GM12878 (cell line): ENCODE measurements around the gene LMAN2. TPM values are rescaled to one million over a fixed set of nuclear protein-coding genes. Genes with fewer than 3 reads are reported as not detected.

Experiments used
- ELK1 ChIP-seq: IDR thresholded peaks from 2 replicates; pipeline ENCODE4 v1.6.1; 2012; ENCODE audit warnings: low read depth, low read length, improper control_type of control experiment
- EZH2 ChIP-seq: IDR thresholded peaks from 2 replicates; pipeline ENCODE4 v1.6.1; 2012; ENCODE audit warnings: low read depth, mild to moderate bottlenecking, control low read depth, inconsistent platforms, low read length, borderline replicate concordance; ENCODE audit not compliant: control insufficient read depth
- FOXK2 ChIP-seq: fragments of 450-650 bp; IDR thresholded peaks from 2 replicates; pipeline ENCODE4 v1.6.1; 2017; ENCODE audit warnings: mild to moderate bottlenecking, moderate library complexity
- GABPA ChIP-seq: IDR thresholded peaks from 2 replicates; pipeline ENCODE4 v1.6.1; 2014; ENCODE audit warnings: antibody characterized with exemption, low read depth, mild to moderate bottlenecking, inconsistent platforms
- JUNB ChIP-seq: IDR thresholded peaks from 2 replicates; pipeline ENCODE4 v1.6.1; 2016; ENCODE audit warnings: antibody characterized with exemption, mild to moderate bottlenecking
- MLLT1 ChIP-seq: fragments of 450-650 bp; IDR thresholded peaks from 2 replicates; pipeline ENCODE4 v1.6.1; 2016; ENCODE audit warnings: mild to moderate bottlenecking
- NFXL1 ChIP-seq: fragments of 450-650 bp; IDR thresholded peaks from 2 replicates; pipeline ENCODE4 v1.6.1; 2017; ENCODE audit warnings: antibody characterized with exemption, mild to moderate bottlenecking, borderline replicate concordance
- NR2C1 ChIP-seq: fragments of 450-650 bp; IDR thresholded peaks from 2 replicates; pipeline ENCODE4 v1.6.1; 2017; ENCODE audit warnings: antibody characterized with exemption, mild to moderate bottlenecking, moderate library complexity
- NR2F1 ChIP-seq: fragments of 450-650 bp; conservative IDR thresholded peaks from 2 replicates; pipeline ENCODE4 v1.6.1; 2017; ENCODE audit warnings: mild to moderate bottlenecking
- PML ChIP-seq: IDR thresholded peaks from 2 replicates; pipeline ENCODE4 v1.6.1; 2012; ENCODE audit warnings: low read length, inconsistent platforms
- RAD51 ChIP-seq: fragments of 450-650 bp; IDR thresholded peaks from 2 replicates; pipeline ENCODE4 v1.6.1; 2016; ENCODE audit warnings: moderate library complexity, mild to moderate bottlenecking, inconsistent platforms
- RB1 ChIP-seq: fragments of 450-650 bp; formaldehyde crosslinking; IDR thresholded peaks from 2 replicates; pipeline ENCODE4 v1.6.1; 2017; ENCODE audit warnings: mild to moderate bottlenecking, borderline replicate concordance
- SMC3 ChIP-seq: IDR thresholded peaks from 2 replicates; pipeline ENCODE4 v1.6.1; 2011; ENCODE audit warnings: low read length, improper control_type of control experiment, borderline replicate concordance
- SP1 ChIP-seq: IDR thresholded peaks from one replicate; pipeline ENCODE4 v1.6.1; 2011; ENCODE audit warnings: low read depth, low read length
- SPI1 ChIP-seq: IDR thresholded peaks from 2 replicates; pipeline ENCODE4 v1.6.1; 2011; ENCODE audit warnings: low read depth, mild to moderate bottlenecking, low read length, moderate library complexity, borderline replicate concordance; ENCODE audit not compliant: insufficient read depth
- YY1 ChIP-seq: IDR thresholded peaks from 2 replicates; pipeline ENCODE4 v1.6.1; 2011; ENCODE audit warnings: low read depth, mild to moderate bottlenecking, low read length
- ZBED1 ChIP-seq: IDR thresholded peaks from 2 replicates; pipeline ENCODE4 v1.6.1; 2016; ENCODE audit warnings: borderline replicate concordance
- ZNF217 ChIP-seq: fragments of 450-650 bp; IDR thresholded peaks from 2 replicates; pipeline ENCODE4 v1.6.1; 2017; ENCODE audit warnings: antibody characterized with exemption, mild to moderate bottlenecking
- ZNF384 ChIP-seq: IDR thresholded peaks from 2 replicates; pipeline ENCODE4 v1.6.1; 2012; ENCODE audit warnings: low read depth, mild to moderate bottlenecking, low read length, improper control_type of control experiment, borderline replicate concordance
- polyA plus RNA-seq, 11 experiments: library from polyadenylated mRNA; depleted of rRNA in 4 of 11; unstranded in 6 of 11; stranded (reverse) in 5 of 11; fragments of >200 nt; fragmentation: Nextera tagmentation in 4 of 11; fragmentation: Illumina TruSeq in 1 of 11; extraction: Ambion mirVana in 4 of 11; extraction: Trizol in 1 of 11; gene quantifications; 1 replicate in 1 of 11; 2 replicates in 10 of 11; pipeline versions ENCODE4 v1.2.1 to v1.2.3, GENCODE V29; 2011 to 2016; ENCODE audit warnings: inconsistent platforms in 2 of 11, missing spikeins in 2 of 11, low read depth in 1 of 11
- total RNA-seq, 4 experiments: library from RNA; depleted of rRNA in 3 of 4; stranded (reverse); fragments of >200 nt in 3 of 4; fragmentation: Illumina TruSeq in 1 of 4; extraction: Trizol in 1 of 4; gene quantifications; 2 replicates each; pipeline versions ENCODE4 v1.2.1 to v1.2.3, GENCODE V29; 2013 to 2021
- TF ChIP-seq, protein P1 (sequence below): IDR thresholded peaks from 2 replicates; pipeline ENCODE4 v1.6.1; 2012; ENCODE audit warnings: low read depth, low read length, improper control_type of control experiment
- TF ChIP-seq, protein P2 (sequence below): IDR thresholded peaks from 2 replicates; pipeline ENCODE4 v1.6.1; 2011; ENCODE audit warnings: low read depth, low read length, improper control_type of control experiment, borderline replicate concordance
- TF ChIP-seq, protein P3 (sequence below): fragments of 450-650 bp; IDR thresholded peaks from 2 replicates; pipeline ENCODE4 v1.6.1; 2016; ENCODE audit warnings: mild to moderate bottlenecking, moderate library complexity, borderline replicate concordance

Gene LMAN2
- total and polyA plus RNA-seq, 10 of the 15 experiments (the other 5 are each of a cell fraction or from before 2014, with no cell fraction given) = 2.4 to 264 (median 147) TPM

DNA sequence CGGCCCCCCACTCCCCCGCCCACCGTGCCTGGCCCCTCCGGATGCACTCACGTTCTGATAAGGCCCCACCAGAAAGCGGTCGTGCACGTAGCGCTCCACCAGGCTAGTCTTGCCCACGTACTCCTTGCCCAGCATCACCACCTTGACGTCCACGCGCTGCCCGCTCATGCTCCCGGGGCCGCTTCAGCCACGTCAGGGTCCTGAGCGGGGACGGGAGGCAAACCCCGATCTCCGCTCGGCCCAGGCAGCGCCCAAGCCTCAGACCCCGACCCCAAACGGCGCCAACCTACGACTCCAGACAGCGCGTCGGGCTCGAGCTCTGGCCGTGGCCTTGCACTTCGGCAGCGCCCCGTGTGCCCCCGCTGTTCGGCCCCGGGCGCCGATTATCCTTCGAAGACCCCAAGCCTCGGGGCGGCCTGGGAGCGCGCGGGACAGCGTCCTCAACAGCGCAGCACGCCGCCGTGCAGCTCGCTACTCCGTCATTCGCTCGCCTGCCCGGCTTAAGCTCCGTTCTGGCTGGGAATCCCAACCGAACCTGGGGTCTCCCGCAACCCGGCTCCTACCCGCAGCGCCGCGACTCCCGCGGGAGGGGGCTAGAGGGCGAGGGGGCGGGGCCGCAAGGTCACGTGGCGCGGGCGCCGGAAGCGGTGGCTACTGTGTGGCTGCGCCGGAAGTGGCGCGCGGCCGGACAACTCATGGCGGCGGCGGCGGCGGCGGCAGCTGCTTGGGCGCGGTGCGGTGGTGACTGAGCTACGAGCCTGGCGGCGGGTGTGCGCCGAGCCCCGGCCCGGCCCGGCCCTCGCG is 48.1 kb downstream of the LMAN2 start, which contains the start of the genes PRELID1 and RAB24 (continued):
- TF ChIP-seq PML (no peak; the same call in 1 of the 2 replicates), SPI1 (no peak), RB1 (peak; percentile 47; the same call in 1 of the 2 replicates), NR2F1 (peak; percentile 57; the same call in 1 of the 2 replicates), FOXK2 (no peak), EZH2 (no peak), ELK1 (0 out of 2 replicates have a peak, but pooled peaks have one; percentile 44), SMC3 (no peak), SP1 (no peak), MLLT1 (peak; percentile 19; the same call in 1 of the 2 replicates), ZNF384 (no peak), RAD51 (peak; percentile 78), JUNB (no peak), YY1 (peak; percentile 92), NFXL1 (no peak), NR2C1 (peak; percentile 62), ZBED1 (no peak), ZNF217 (no peak), GABPA (peak; percentile 81; the same call in 1 of the 2 replicates)
- TF ChIP-seq, protein P1, sequence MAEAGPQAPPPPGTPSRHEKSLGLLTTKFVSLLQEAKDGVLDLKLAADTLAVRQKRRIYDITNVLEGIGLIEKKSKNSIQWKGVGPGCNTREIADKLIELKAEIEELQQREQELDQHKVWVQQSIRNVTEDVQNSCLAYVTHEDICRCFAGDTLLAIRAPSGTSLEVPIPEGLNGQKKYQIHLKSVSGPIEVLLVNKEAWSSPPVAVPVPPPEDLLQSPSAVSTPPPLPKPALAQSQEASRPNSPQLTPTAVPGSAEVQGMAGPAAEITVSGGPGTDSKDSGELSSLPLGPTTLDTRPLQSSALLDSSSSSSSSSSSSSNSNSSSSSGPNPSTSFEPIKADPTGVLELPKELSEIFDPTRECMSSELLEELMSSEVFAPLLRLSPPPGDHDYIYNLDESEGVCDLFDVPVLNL = no peak
- TF ChIP-seq, protein P2, sequence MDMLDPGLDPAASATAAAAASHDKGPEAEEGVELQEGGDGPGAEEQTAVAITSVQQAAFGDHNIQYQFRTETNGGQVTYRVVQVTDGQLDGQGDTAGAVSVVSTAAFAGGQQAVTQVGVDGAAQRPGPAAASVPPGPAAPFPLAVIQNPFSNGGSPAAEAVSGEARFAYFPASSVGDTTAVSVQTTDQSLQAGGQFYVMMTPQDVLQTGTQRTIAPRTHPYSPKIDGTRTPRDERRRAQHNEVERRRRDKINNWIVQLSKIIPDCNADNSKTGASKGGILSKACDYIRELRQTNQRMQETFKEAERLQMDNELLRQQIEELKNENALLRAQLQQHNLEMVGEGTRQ = peak; percentile 82
- TF ChIP-seq, protein P3, sequence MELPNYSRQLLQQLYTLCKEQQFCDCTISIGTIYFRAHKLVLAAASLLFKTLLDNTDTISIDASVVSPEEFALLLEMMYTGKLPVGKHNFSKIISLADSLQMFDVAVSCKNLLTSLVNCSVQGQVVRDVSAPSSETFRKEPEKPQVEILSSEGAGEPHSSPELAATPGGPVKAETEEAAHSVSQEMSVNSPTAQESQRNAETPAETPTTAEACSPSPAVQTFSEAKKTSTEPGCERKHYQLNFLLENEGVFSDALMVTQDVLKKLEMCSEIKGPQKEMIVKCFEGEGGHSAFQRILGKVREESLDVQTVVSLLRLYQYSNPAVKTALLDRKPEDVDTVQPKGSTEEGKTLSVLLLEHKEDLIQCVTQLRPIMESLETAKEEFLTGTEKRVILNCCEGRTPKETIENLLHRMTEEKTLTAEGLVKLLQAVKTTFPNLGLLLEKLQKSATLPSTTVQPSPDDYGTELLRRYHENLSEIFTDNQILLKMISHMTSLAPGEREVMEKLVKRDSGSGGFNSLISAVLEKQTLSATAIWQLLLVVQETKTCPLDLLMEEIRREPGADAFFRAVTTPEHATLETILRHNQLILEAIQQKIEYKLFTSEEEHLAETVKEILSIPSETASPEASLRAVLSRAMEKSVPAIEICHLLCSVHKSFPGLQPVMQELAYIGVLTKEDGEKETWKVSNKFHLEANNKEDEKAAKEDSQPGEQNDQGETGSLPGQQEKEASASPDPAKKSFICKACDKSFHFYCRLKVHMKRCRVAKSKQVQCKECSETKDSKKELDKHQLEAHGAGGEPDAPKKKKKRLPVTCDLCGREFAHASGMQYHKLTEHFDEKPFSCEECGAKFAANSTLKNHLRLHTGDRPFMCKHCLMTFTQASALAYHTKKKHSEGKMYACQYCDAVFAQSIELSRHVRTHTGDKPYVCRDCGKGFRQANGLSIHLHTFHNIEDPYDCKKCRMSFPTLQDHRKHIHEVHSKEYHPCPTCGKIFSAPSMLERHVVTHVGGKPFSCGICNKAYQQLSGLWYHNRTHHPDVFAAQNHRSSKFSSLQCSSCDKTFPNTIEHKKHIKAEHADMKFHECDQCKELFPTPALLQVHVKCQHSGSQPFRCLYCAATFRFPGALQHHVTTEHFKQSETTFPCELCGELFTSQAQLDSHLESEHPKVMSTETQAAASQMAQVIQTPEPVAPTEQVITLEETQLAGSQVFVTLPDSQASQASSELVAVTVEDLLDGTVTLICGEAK = peak; percentile 42; the same call in 1 of the 2 replicates
